Lower leg skin (tissue), 4 donors: ENCODE measurements around the gene KLK7. TPM values are rescaled to one million over a fixed set of nuclear protein-coding genes. Genes with fewer than 3 reads are reported as not detected.

ENCODE experiments used
- DNase-seq, 2 donors: peaks; one replicate each; pipeline ENCODE4 v3.0.0-alpha.2; 2019; ENCODE audit warnings: low spot score in 2 of 2
- H3K4me3 ChIP-seq: fragments of 200-600 bp; sonication (generic); 2 replicates; pipeline ENCODE4 v1.5.1; 2017; ENCODE audit warnings: mild to moderate bottlenecking, low read depth; ENCODE audit not compliant: poor library complexity, severe bottlenecking
- POLR2A ChIP-seq, 2 donors: fragments of 450-650 bp; IDR thresholded peaks; one replicate each; pipeline ENCODE4 v1.6.1; 2016 to 2017; ENCODE audit warnings: antibody characterized with exemption in 2 of 2, mild to moderate bottlenecking in 1 of 2, moderate library complexity in 1 of 2
- WGBS, 2 donors: methylation state at CpG; one replicate each; pipeline ENCODE4 v1.1.5; 2018; 5-methylcytosine and 5-hydroxymethylcytosine counted together
- intact Hi-C: fragments of 100-400 bp; cut with DNase I; formaldehyde crosslinking; loops from one replicate; pipeline ENCODE4 v1.15.0; 2023; ENCODE audit warnings: low total_unique reads
- total RNA-seq, 4 donors: library from RNA; depleted of rRNA; stranded (reverse); fragments of >200 nt; gene quantifications; one replicate each; pipeline ENCODE4 v1.1.0, GENCODE V29; 2016
- TF ChIP-seq, protein P1 (sequence below), 3 donors: fragments of 450-650 bp; IDR thresholded peaks; one replicate each; pipeline ENCODE4 v1.5.1; 2016; ENCODE audit warnings: antibody characterized with exemption in 3 of 3, mild to moderate bottlenecking in 3 of 3, moderate library complexity in 2 of 3

The KLK7 gene
- total RNA-seq, 4 donors from 2014 or later: 206 to 251 (median 224) TPM

GRCh38 chr19:50967929-50968715 is 15.6 kb downstream of the KLK7 start:
- TF ChIP-seq, protein P1, sequence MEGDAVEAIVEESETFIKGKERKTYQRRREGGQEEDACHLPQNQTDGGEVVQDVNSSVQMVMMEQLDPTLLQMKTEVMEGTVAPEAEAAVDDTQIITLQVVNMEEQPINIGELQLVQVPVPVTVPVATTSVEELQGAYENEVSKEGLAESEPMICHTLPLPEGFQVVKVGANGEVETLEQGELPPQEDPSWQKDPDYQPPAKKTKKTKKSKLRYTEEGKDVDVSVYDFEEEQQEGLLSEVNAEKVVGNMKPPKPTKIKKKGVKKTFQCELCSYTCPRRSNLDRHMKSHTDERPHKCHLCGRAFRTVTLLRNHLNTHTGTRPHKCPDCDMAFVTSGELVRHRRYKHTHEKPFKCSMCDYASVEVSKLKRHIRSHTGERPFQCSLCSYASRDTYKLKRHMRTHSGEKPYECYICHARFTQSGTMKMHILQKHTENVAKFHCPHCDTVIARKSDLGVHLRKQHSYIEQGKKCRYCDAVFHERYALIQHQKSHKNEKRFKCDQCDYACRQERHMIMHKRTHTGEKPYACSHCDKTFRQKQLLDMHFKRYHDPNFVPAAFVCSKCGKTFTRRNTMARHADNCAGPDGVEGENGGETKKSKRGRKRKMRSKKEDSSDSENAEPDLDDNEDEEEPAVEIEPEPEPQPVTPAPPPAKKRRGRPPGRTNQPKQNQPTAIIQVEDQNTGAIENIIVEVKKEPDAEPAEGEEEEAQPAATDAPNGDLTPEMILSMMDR (IDR thresholded peaks at IDR 0.05): no peak
- TF ChIP-seq POLR2A (IDR thresholded peaks at IDR 0.05): no peak
- H3K4me3 ChIP-seq: no peak overlapping the region
- no peak for DNase-seq
- intact Hi-C loops: no loop called here
- whole genome bisulfite sequencing, 2 donors: 45 to 56% methylated on average over 20 of the region's 20 CpGs

GRCh38 chr19:50964266-50964665 is 19.5 kb downstream of the KLK7 start:
- H3K4me3 ChIP-seq: no peak overlapping the region
- TF ChIP-seq POLR2A (IDR thresholded peaks at IDR 0.05): no peak
- TF ChIP-seq, protein P1 (IDR thresholded peaks at IDR 0.05): no peak
- DNase-seq: no peak
- intact Hi-C loops: no loop called here
- WGBS, 2 donors: 89 to 90% methylated on average over 3 of the region's 3 CpGs

GRCh38 chr19:50963381-50963780 is 20.3 kb downstream of the KLK7 start:
- DNase-seq: no peak
- intact Hi-C loops: no loop called here
- WGBS, 2 donors: 86 to 90% methylated on average over 6 of the region's 6 CpGs

DNA sequence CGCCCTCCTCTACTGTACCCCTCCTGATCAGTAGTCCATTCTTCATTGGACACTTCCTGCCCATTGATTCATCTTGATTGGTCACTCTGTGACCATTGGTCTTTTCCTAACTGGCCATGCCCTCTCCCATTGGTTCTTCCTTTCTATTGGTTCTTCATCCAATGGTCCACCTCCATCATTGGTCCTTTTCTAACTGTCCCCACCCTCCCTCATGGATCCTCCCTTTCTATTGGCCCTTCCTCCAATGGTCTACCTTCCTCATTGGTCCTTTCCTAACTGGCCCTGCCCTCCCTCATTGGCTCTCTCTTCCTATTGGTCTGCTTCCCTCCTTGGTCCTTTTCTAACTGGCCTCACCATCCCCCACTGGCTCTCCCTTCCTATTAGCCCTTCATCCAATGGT is 21.5 kb downstream of the KLK7 start:
- no peak overlapping the region for H3K4me3 ChIP-seq
- intact Hi-C loops: no loop called here
- TF ChIP-seq, protein P1 (IDR thresholded peaks at IDR 0.05): no peak
- TF ChIP-seq POLR2A (IDR thresholded peaks at IDR 0.05): no peak
- no peak for DNase-seq
- WGBS, 2 donors: 89 to 95% methylated on average over 1 of the region's 1 CpG

More at GRCh38 chr19:50963381-50963780, 20.3 kb downstream of the KLK7 start:
- H3K4me3 ChIP-seq: no peak overlapping the region
- TF ChIP-seq, protein P1 (IDR thresholded peaks at IDR 0.05): no peak
- TF ChIP-seq POLR2A (IDR thresholded peaks at IDR 0.05): no peak

GRCh38 chr19:50959731-50960500 is 23.8 kb downstream of the KLK7 start:
- 34 to 43% methylated on average over 9 of the region's 9 CpGs for WGBS, 2 donors
- intact Hi-C loops: no loop called here
- DNase-seq: no peak
- TF ChIP-seq, protein P1 (IDR thresholded peaks at IDR 0.05): no peak
- no peak for TF ChIP-seq POLR2A (IDR thresholded peaks at IDR 0.05)
- no peak overlapping the region for H3K4me3 ChIP-seq
